Stimulated activated CD8-positive, alpha-beta memory T cell treated with anti-CD3 and anti-CD28 coated beads, Interleukin-7, amount 100 ng/mL, for 24 hours (primary cell): ENCODE results near the gene SLC49A3.

Experiments
- DNase-seq: peaks from one replicate; pipeline ENCODE4 v3.0.0-alpha.2; 2020; ENCODE audit warnings: low read depth

SLC49A3 gene

DNA sequence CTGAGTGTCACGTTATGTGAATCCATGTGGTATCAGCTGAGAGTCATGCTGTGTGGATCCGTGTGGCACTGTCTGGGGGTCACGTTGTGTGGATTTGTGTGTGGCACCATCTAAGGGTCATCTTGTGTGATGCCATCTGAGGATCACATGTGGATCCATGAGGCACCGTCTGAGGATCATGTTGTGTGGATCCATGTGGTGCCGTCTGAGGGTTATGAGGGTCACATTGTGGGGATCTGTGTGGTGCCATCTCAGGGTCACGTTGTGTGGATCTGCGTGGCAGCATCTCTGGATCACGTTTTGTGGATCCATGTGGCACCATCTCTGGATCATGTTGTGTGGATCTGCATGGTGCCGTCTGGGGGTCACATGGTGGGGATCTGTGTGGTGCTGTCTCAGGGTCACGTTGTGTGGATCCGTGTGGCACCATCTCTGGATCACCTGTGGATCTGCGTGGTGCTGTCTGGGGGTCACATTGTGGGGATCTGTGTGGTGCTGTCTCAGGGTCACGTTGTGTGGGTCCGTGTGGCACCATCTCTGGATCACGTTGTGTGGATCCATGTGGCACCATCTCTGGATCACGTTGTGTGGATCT is 56.7 kb downstream of the SLC49A3 start:
- no peak for DNase-seq
